ENCODE data around the gene PAGR1. TPM values are rescaled to one million over a fixed set of nuclear protein-coding genes. Genes with fewer than 3 reads are reported as not detected.

PAGR1 gene
- total and polyA plus RNA-seq, 2 of the 13 experiments (the other 11 are each of a cell fraction or from before 2014, with no cell fraction given): 9.8 to 66.4 TPM

DNA sequence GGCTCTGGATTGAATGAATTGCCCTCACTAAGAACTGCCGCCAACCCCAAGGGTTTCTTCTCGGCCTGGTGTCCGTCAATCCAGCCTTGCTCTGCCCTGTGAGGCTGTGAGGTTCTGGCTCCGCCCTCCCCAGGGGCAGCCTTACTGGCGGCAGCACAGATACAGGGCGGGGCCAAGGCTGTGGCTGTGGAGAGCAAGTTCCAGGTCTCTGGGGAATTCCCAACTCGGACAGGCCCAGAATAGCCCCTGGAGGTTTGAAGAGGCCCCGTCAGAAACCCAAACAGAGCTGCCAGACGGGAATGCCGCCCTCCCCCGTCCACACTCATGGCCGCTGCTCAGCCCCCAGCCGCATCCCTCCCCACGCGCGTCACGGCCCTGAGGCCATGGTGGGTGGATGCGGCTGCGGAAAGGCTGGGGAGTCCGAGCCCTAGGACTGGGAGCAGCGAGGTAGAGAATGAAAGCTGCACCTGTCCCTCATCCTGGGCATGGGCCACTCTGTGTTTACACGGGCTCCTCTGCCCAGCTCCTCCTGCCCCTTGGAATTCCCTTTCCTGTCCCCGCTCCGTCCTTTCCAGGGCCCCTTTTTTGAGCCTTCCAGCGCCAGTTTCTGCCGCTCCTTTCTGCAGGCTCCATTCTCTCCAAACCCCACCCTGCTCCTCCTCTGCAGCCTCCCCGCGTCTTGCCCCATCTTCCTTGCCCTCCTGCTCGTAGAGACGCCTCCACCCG is 4.6 kb upstream of the PAGR1 start (continued):
- TF ChIP-seq ZNF501 (CRISPR knock-in tag; IDR thresholded peaks at IDR 0.05) (peak; percentile 76; the same call in 1 of the 2 replicates), TOPORS (CRISPR knock-in tag; IDR thresholded peaks at IDR 0.05) (no peak), ZNF569 (CRISPR knock-in tag; IDR thresholded peaks at IDR 0.05; ENCODE audit: borderline replicate concordance) (no peak; the same call in 1 of the 2 replicates), ZZZ3 (CRISPR knock-in tag; IDR thresholded peaks at IDR 0.05; ENCODE audit: borderline replicate concordance) (no peak; the same call in 1 of the 2 replicates), ZNF264 (CRISPR knock-in tag; IDR thresholded peaks at IDR 0.05) (0 out of 2 replicates have a peak, but pooled peaks have one; percentile 23), NFYC (CRISPR knock-in tag; IDR thresholded peaks at IDR 0.05) (peak; percentile 77), NPAS2 (CRISPR knock-in tag; IDR thresholded peaks at IDR 0.05; ENCODE audit: borderline replicate concordance) (no peak), ZNF460 (CRISPR knock-in tag; IDR thresholded peaks at IDR 0.05; ENCODE audit: borderline replicate concordance) (no peak), ZNF234 (CRISPR knock-in tag; conservative IDR thresholded peaks at IDR 0.05) (no peak), EP300 (IDR thresholded peaks at IDR 0.05; ENCODE audit: low read depth in 2 of 2, low read length in 2 of 2) (no peak), EP300 (CRISPR knock-in tag; IDR thresholded peaks at IDR 0.05; ENCODE audit: borderline replicate concordance) (no peak), ERF (CRISPR knock-in tag; IDR thresholded peaks at IDR 0.05) (peak; percentile 71), SMAD3 (CRISPR knock-in tag; IDR thresholded peaks at IDR 0.05) (peak; percentile 60; the same call in 1 of the 2 replicates), MTERF4 (CRISPR knock-in tag; IDR thresholded peaks at IDR 0.05) (0 out of 2 replicates have a peak, but pooled peaks have one; percentile 24), YY1 (IDR thresholded peaks at IDR 0.05; ENCODE audit: insufficient read depth, insufficient replicate concordance, low read depth, low read length) (peak; percentile 78), GTF2F1 (IDR thresholded peaks at IDR 0.05; ENCODE audit: low read length) (no peak), NBN (conservative IDR thresholded peaks at IDR 0.05) (no peak), PCBP1 (IDR thresholded peaks at IDR 0.05; ENCODE audit: borderline replicate concordance, low read depth, low read length) (peak; percentile 65; the same call in 1 of the 2 replicates), IRX3 (CRISPR knock-in tag; IDR thresholded peaks at IDR 0.05; ENCODE audit: borderline replicate concordance, low read depth) (no peak), ZBTB39 (CRISPR knock-in tag; IDR thresholded peaks at IDR 0.05) (no peak), RNF2 (conservative IDR thresholded peaks at IDR 0.05; ENCODE audit: low read depth) (no peak), ZNF75D (CRISPR knock-in tag; IDR thresholded peaks at IDR 0.05; ENCODE audit: borderline replicate concordance) (no peak)
- TF ChIP-seq, protein P1, sequence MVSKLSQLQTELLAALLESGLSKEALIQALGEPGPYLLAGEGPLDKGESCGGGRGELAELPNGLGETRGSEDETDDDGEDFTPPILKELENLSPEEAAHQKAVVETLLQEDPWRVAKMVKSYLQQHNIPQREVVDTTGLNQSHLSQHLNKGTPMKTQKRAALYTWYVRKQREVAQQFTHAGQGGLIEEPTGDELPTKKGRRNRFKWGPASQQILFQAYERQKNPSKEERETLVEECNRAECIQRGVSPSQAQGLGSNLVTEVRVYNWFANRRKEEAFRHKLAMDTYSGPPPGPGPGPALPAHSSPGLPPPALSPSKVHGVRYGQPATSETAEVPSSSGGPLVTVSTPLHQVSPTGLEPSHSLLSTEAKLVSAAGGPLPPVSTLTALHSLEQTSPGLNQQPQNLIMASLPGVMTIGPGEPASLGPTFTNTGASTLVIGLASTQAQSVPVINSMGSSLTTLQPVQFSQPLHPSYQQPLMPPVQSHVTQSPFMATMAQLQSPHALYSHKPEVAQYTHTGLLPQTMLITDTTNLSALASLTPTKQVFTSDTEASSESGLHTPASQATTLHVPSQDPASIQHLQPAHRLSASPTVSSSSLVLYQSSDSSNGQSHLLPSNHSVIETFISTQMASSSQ (IDR thresholded peaks at IDR 0.05; ENCODE audit: low read depth): no peak
- TF ChIP-seq, protein P1 (CRISPR knock-in tag; IDR thresholded peaks at IDR 0.05; ENCODE audit: borderline replicate concordance): no peak

All from HepG2 (cell line).